Omental fat pad (tissue), 4 donors: ENCODE data around the gene SGSM1. TPM values are rescaled to one million over a fixed set of nuclear protein-coding genes. Genes with fewer than 3 reads are reported as not detected.

Experiments
- ATAC-seq: fragments of 150-250 bp; one replicate; pipeline ENCODE4 v1.9.1; 2016; ENCODE audit warnings: mild to moderate bottlenecking, moderate library complexity; ENCODE audit not compliant: low FRiP score
- DNase-seq: peaks from one replicate; pipeline ENCODE4 v3.0.0-alpha.2; 2019; ENCODE audit warnings: low spot score
- CTCF ChIP-seq, 3 donors: fragments of 450-650 bp; IDR thresholded peaks; one replicate each; pipeline ENCODE4 v1.5.1; 2016 to 2017; ENCODE audit warnings: antibody characterized with exemption in 3 of 3, mild to moderate bottlenecking in 3 of 3, moderate library complexity in 2 of 3
- total RNA-seq, 4 donors: library from RNA; depleted of rRNA; stranded (reverse); fragments of >200 nt; gene quantifications; one replicate each; pipeline ENCODE4 v1.1.0, GENCODE V29; 2016

SGSM1 gene
- total RNA-seq = 1 to 10 TPM in 1 of 4 donors, under 1 TPM in 3; 0.12 to 2.4 (median 0.62) TPM

GRCh38 chr22:24805790-24806662 is at the start of gene SGSM1:
Gene SGSM1, plus strand, starts transcription at chr22:24806211. Its CDS starts 115 bp downstream, at chr22:24806326.
- ATAC-seq (peak; percentile 45), DNase-seq (peak; percentile 25)
- no peak for TF ChIP-seq CTCF (IDR thresholded peaks at IDR 0.05)

GRCh38 chr22:24758164-24758799 is 47.7 kb upstream of the SGSM1 start:
- ATAC-seq (no peak), DNase-seq (no peak)
- TF ChIP-seq CTCF (IDR thresholded peaks at IDR 0.05) = no peak

- no peak for ATAC-seq
- DNase-seq = no peak
- TF ChIP-seq CTCF (IDR thresholded peaks at IDR 0.05) = no peak
Observed at GRCh38 chr22:24759765-24760164, 46.2 kb upstream of the SGSM1 start.

GRCh38 chr22:24760708-24761306 is 45.2 kb upstream of the SGSM1 start:
- no peak for ATAC-seq
- no peak for DNase-seq
- TF ChIP-seq CTCF (IDR thresholded peaks at IDR 0.05) = no peak

GRCh38 chr22:24761888-24762675 is 43.9 kb upstream of the SGSM1 start:
- TF ChIP-seq CTCF (IDR thresholded peaks at IDR 0.05) = no peak
- ATAC-seq (no peak), DNase-seq (no peak)

GRCh38 chr22:24763872-24764485 is 42.0 kb upstream of the SGSM1 start:
- ATAC-seq (no peak), DNase-seq (no peak)
- no peak for TF ChIP-seq CTCF (IDR thresholded peaks at IDR 0.05)
